Measurements from ENCODE around the gene OBP2A.
"Not testable (repeated sequence)": the region's sequence is repeated elsewhere in the genome, so short reads cannot be mapped to it uniquely, and the experiment has no call there.

The OBP2A gene, protein sequence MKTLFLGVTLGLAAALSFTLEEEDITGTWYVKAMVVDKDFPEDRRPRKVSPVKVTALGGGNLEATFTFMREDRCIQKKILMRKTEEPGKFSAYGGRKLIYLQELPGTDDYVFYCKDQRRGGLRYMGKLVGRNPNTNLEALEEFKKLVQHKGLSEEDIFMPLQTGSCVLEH

GRCh38 chr9:135545646-135546176 is at the start of gene OBP2A:
TSS of gene OBP2A (plus strand) at chr9:135546126. CDS start at chr9:135546181, 55 bp downstream.
- not testable (repeated sequence) for H3K27ac ChIP-seq, H3K4me3 ChIP-seq
- peak; percentile 53 for DNase-seq (ENCODE audit: low spot score)

- Histone ChIP-seq H3K4me3 (no peak overlapping the region), H3K27ac (no peak overlapping the region)
- DNase-seq (ENCODE audit: low spot score) = no peak
- TF ChIP-seq, protein P1, sequence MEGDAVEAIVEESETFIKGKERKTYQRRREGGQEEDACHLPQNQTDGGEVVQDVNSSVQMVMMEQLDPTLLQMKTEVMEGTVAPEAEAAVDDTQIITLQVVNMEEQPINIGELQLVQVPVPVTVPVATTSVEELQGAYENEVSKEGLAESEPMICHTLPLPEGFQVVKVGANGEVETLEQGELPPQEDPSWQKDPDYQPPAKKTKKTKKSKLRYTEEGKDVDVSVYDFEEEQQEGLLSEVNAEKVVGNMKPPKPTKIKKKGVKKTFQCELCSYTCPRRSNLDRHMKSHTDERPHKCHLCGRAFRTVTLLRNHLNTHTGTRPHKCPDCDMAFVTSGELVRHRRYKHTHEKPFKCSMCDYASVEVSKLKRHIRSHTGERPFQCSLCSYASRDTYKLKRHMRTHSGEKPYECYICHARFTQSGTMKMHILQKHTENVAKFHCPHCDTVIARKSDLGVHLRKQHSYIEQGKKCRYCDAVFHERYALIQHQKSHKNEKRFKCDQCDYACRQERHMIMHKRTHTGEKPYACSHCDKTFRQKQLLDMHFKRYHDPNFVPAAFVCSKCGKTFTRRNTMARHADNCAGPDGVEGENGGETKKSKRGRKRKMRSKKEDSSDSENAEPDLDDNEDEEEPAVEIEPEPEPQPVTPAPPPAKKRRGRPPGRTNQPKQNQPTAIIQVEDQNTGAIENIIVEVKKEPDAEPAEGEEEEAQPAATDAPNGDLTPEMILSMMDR (IDR thresholded peaks at IDR 0.05) = no peak
Observed at GRCh38 chr9:135498381-135499126, 47.4 kb upstream of the OBP2A start.

GRCh38 chr9:135499326-135500070 is 46.4 kb upstream of the OBP2A start:
- TF ChIP-seq, protein P1 (IDR thresholded peaks at IDR 0.05) = no peak
- peak; percentile 95 for DNase-seq (ENCODE audit: low spot score)
- H3K4me3 ChIP-seq = peak overlapping the region; percentile 90
- H3K27ac ChIP-seq = peak overlapping the region; percentile 67 to 80

- DNase-seq (ENCODE audit: low spot score) = no peak
- TF ChIP-seq, protein P1 (IDR thresholded peaks at IDR 0.05) = no peak
- Histone ChIP-seq H3K27ac (peak overlapping the region; percentile 67 to 80), H3K4me3 (peak overlapping the region; percentile 90)
Observed at GRCh38 chr9:135500071-135500524, 45.8 kb upstream of the OBP2A start.

- TF ChIP-seq, protein P1 (IDR thresholded peaks at IDR 0.05) = peak; percentile 83
- Histone ChIP-seq H3K27ac (peak within 1 kb of the TSS; percentile 67 to 80), H3K4me3 (peak within 1 kb of the TSS; percentile 90)
- peak; percentile 89 for DNase-seq (ENCODE audit: low spot score)
Observed at GRCh38 chr9:135500525-135501260, 45.2 kb upstream of the OBP2A start, which contains the start of gene MRPS2. TSS of gene MRPS2 (plus strand) at chr9:135500682. CDS start at chr9:135500711, 29 bp downstream.

DNA sequence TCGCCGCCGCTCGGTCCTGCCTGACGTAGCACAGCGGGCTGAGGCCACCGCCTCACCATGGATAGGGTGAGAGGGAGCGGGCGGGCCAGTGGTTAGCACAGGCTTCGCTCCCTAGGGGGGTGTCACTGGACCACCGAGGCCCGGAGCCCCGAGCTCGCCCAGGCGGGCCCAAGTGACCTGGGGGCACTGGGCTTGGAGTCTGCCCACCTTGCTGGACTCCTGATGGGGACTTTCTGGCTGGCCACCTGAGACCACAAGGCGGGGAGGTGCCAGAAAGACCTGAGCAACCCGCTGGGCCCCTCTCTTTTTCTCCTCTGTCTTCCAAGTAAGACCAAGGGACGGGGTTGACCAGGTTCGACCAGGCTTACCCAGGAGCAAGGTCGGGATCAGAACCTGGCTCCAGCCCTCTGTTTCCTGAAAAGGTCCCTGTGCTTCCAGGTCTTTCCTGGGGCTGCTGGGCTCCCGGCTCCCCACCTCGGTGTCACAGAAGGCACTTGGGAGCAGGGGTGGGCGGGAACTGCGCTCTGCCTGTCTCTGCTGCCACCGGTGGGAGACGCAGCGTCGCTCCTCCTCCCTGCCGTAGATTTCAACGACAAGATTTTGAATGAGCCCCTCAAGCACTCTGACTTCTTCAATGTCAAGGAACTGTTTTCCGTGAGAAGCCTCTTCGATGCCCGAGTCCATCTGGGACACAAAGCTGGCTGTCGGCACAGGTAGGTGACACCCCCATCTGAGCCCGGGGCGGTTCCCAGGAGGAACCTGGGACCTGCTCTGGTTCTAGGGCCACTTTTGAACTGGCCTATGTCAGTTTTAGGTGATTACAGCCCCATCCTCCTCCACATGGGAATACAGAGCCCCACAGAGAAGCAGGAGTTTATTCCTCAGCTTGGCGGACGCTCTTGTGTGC is 44.4 kb upstream of the OBP2A start:
- peak overlapping the region in 1 of 2 donors; percentile 80 for H3K27ac ChIP-seq
- peak overlapping the region; percentile 90 for H3K4me3 ChIP-seq
- DNase-seq (ENCODE audit: low spot score) = no peak
- TF ChIP-seq, protein P1 (IDR thresholded peaks at IDR 0.05) = no peak

All from coronary artery (tissue), 2 donors.